Smooth muscle cell (in vitro differentiated cells): ENCODE data around the gene ITIH4. TPM values are rescaled to one million over a fixed set of nuclear protein-coding genes. Genes with fewer than 3 reads are reported as not detected.

Experiments
- DNase-seq: peaks from one replicate; lab custom pipeline; 2025; ENCODE audit not compliant: unreplicated experiment; lab: John Stamatoyannopoulos, UW
- H2AFZ ChIP-seq: fragments of 200-600 bp; sonication (generic); 2 replicates; pipeline ENCODE4 v1.6.0; 2016; ENCODE audit warnings: antibody characterized with exemption, low read depth, mild to moderate bottlenecking
- H3F3A ChIP-seq: fragments of 200-600 bp; sonication (generic); 2 replicates; pipeline ENCODE4 v1.6.0; 2017; ENCODE audit warnings: antibody characterized with exemption, low read depth
- H3K27ac ChIP-seq: fragments of 200-600 bp; sonication (generic); 2 replicates; pipeline ENCODE4 v1.5.1; 2016; ENCODE audit warnings: low read depth, mild to moderate bottlenecking
- H3K27me3 ChIP-seq: fragments of 200-600 bp; sonication (generic); 2 replicates; pipeline ENCODE4 v1.6.1; 2016; ENCODE audit warnings: low read depth, mild to moderate bottlenecking
- H3K36me3 ChIP-seq: fragments of 200-600 bp; sonication (generic); 2 replicates; pipeline ENCODE4 v1.5.1; 2016; ENCODE audit warnings: low read depth
- H3K4me1 ChIP-seq: fragments of 200-600 bp; sonication (generic); 2 replicates; pipeline ENCODE4 v1.5.1; 2016; ENCODE audit warnings: low read depth
- H3K4me2 ChIP-seq: fragments of 200-600 bp; sonication (generic); 2 replicates; pipeline ENCODE4 v1.6.0; 2016; ENCODE audit warnings: mild to moderate bottlenecking
- H3K4me3 ChIP-seq: fragments of 200-600 bp; sonication (generic); 2 replicates; pipeline ENCODE4 v1.5.1; 2016; ENCODE audit warnings: mild to moderate bottlenecking
- H3K79me2 ChIP-seq: fragments of 200-600 bp; sonication (generic); 2 replicates; pipeline ENCODE4 v1.6.0; 2016; ENCODE audit warnings: low read depth, mild to moderate bottlenecking
- H3K9ac ChIP-seq: fragments of 200-600 bp; sonication (generic); 2 replicates; pipeline ENCODE4 v1.6.0; 2016; ENCODE audit warnings: low read depth
- H3K9me3 ChIP-seq: fragments of 200-600 bp; sonication (generic); replicated peaks from 2 replicates; pipeline ENCODE4 v1.5.1; 2016; ENCODE audit warnings: low read depth
- H4K20me1 ChIP-seq: fragments of 200-600 bp; sonication (generic); 2 replicates; pipeline ENCODE4 v1.6.0; 2016; ENCODE audit warnings: low read depth
- whole genome bisulfite sequencing: methylation state at CpG from one replicate; pipeline ENCODE4 v1.1.7; 2016; ENCODE audit warnings: low lambda C conversion rate; 5-methylcytosine and 5-hydroxymethylcytosine counted together
- polyA plus RNA-seq: library from polyadenylated mRNA; unstranded; fragments of >200 nt; fragmentation: Nextera tagmentation; extraction: Ambion mirVana; gene quantifications from 2 replicates; pipeline ENCODE4 v1.2.1, GENCODE V29; 2016
- total RNA-seq: library from RNA; depleted of rRNA; stranded (reverse); fragments of >200 nt; gene quantifications from 2 replicates; pipeline ENCODE4 v1.2.3, GENCODE V29; 2014
- TF ChIP-seq, protein P1 (sequence below): fragments of 200-600 bp; sonication (generic); IDR thresholded peaks from 2 replicates; pipeline ENCODE4 v1.5.1; 2017; ENCODE audit warnings: borderline replicate concordance, mild to moderate bottlenecking, antibody characterized with exemption; ENCODE audit not compliant: insufficient read depth, poor library complexity, severe bottlenecking

ITIH4 gene
- total and polyA plus RNA-seq, 2 experiments from 2014 or later: 1.6 TPM

DNA sequence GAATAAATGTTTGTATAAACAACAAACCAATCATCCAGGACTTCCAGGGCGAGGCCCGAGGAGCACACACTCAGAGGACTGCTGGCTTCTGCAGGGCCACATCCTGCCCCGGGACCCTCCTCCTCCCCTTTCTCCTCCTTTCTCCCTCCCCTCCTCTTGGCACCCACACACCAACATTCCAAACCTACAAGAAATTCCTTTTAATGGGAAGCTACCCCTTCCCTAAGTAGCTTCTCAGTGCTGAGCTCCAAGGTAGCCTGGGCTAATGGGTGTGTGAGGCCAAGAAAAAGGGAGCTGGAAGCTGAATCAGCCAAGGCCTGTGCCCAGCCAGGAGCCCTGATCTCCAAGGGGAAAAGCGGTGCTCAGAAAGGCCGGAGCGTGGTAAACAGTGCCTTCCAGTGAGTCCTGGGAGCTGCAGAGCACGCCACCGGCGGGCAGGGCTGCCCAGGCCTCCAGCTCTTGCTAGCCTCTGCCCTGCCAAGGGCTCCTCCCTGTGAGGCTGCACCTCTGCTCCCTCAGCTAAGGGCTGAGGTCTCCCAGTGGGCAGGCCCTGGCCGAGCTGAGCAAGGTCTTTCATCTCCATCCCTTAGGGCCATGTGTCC is 32.0 kb downstream of the ITIH4 start:
- H3K4me1 ChIP-seq: no peaks in the 10 kb centered on the region
- no peaks in the 10 kb centered on the region for H4K20me1 ChIP-seq
- DNase-seq: no peak
- H3K9ac ChIP-seq: no peak overlapping the region
- no peak overlapping the region for H3K4me3 ChIP-seq
- TF ChIP-seq, protein P1, sequence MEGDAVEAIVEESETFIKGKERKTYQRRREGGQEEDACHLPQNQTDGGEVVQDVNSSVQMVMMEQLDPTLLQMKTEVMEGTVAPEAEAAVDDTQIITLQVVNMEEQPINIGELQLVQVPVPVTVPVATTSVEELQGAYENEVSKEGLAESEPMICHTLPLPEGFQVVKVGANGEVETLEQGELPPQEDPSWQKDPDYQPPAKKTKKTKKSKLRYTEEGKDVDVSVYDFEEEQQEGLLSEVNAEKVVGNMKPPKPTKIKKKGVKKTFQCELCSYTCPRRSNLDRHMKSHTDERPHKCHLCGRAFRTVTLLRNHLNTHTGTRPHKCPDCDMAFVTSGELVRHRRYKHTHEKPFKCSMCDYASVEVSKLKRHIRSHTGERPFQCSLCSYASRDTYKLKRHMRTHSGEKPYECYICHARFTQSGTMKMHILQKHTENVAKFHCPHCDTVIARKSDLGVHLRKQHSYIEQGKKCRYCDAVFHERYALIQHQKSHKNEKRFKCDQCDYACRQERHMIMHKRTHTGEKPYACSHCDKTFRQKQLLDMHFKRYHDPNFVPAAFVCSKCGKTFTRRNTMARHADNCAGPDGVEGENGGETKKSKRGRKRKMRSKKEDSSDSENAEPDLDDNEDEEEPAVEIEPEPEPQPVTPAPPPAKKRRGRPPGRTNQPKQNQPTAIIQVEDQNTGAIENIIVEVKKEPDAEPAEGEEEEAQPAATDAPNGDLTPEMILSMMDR: no peak
- 90% methylated on average over 10 of the region's 10 CpGs for WGBS
- no peak overlapping the region for H2AFZ ChIP-seq
- no peak overlapping the region for H3K4me2 ChIP-seq
- H3K36me3 ChIP-seq: no peaks in the 10 kb centered on the region
- no peaks in the 10 kb centered on the region for H3K27me3 ChIP-seq
- H3F3A ChIP-seq: no peaks in the 10 kb centered on the region
- no peaks in the 10 kb centered on the region for H3K9me3 ChIP-seq
- no peaks in the 10 kb centered on the region for H3K79me2 ChIP-seq
- no peak overlapping the region for H3K27ac ChIP-seq

GRCh38 chr3:52796411-52796810 is 34.1 kb downstream of the ITIH4 start:
- Histone ChIP-seq H2AFZ (no peak overlapping the region), H3K36me3 (no peaks in the 10 kb centered on the region), H3K9me3 (no peaks in the 10 kb centered on the region), H3K4me1 (no peaks in the 10 kb centered on the region), H4K20me1 (no peaks in the 10 kb centered on the region), H3K27me3 (no peaks in the 10 kb centered on the region), H3K4me3 (no peak overlapping the region), H3K79me2 (no peaks in the 10 kb centered on the region), H3K27ac (no peak overlapping the region), H3K4me2 (no peak overlapping the region), H3K9ac (no peak overlapping the region), H3F3A (no peaks in the 10 kb centered on the region)
- no peak for DNase-seq
- WGBS: 94% methylated on average over 9 of the region's 9 CpGs
- TF ChIP-seq, protein P1: no peak

GRCh38 chr3:52795298-52795900 is 35.1 kb downstream of the ITIH4 start:
- no peak for DNase-seq
- no peaks in the 10 kb centered on the region for H3K79me2 ChIP-seq
- no peaks in the 10 kb centered on the region for H3K9me3 ChIP-seq
- H3K36me3 ChIP-seq: no peaks in the 10 kb centered on the region
- no peaks in the 10 kb centered on the region for H4K20me1 ChIP-seq
- 91% methylated on average over 9 of the region's 9 CpGs for WGBS
- no peak overlapping the region for H3K27ac ChIP-seq
- H3K9ac ChIP-seq: no peak overlapping the region
- H3F3A ChIP-seq: no peaks in the 10 kb centered on the region
- H3K4me3 ChIP-seq: no peak overlapping the region
- H3K4me2 ChIP-seq: no peak overlapping the region
- TF ChIP-seq, protein P1: no peak
- H3K27me3 ChIP-seq: no peaks in the 10 kb centered on the region
- H2AFZ ChIP-seq: no peak overlapping the region
- no peaks in the 10 kb centered on the region for H3K4me1 ChIP-seq

DNA sequence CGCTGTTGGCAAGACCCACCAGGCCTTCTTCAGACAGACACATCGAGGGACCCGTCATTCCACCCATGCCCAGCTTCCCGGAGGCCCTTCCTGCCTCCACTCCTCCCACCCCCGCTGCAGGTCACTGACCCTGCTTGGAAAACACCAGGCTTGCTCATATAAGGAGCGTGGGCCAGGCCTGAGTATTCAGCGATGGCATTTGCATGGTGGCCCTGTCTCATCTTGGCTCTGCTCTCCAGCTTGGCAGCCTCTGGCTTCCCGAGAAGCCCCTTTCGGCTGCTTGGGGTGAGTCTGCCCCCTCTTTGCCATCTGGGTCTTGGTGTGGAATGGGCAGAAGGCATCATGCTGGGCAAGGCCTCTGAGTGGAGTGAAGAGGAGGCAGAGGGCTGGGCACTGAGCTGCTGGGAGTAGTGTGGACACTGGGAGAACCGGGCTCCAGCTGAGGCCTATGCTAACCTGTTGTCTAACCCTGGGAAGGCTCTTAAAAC is 35.8 kb downstream of the ITIH4 start, which contains the start of gene ITIH3:
ITIH3 (plus strand) TSS at position 185 of the 488 bp plus-strand sequence; CDS start at position 193, 8 bp downstream.
- H3K79me2 ChIP-seq: no peaks in the 10 kb centered on the region
- no peak within 1 kb of the TSS for H3K4me2 ChIP-seq
- no peaks in the 10 kb centered on the region for H3F3A ChIP-seq
- no peaks in the 10 kb centered on the region for H3K4me1 ChIP-seq
- H3K4me3 ChIP-seq: no peak within 1 kb of the TSS
- no peak within 1 kb of the TSS for H2AFZ ChIP-seq
- no peak within 1 kb of the TSS for H3K9ac ChIP-seq
- H3K9me3 ChIP-seq: no peaks in the 10 kb centered on the region
- no peaks in the 10 kb centered on the region for H3K27me3 ChIP-seq
- no peaks in the 10 kb centered on the region for H4K20me1 ChIP-seq
- H3K27ac ChIP-seq: no peak within 1 kb of the TSS
- H3K36me3 ChIP-seq: no peaks in the 10 kb centered on the region
- TF ChIP-seq, protein P1: no peak
- no peak for DNase-seq
- WGBS: 90% methylated on average over 10 of the region's 10 CpGs
